Dermis microvascular lymphatic vessel endothelial cell (primary cell): ENCODE measurements around the gene BCAS4. TPM values are rescaled to one million over a fixed set of nuclear protein-coding genes. Genes with fewer than 3 reads are reported as not detected.

Experiments
- DNase-seq, 2 donors: peaks; one replicate each; pipeline versions ENCODE4 v3.0.0 to v3.0.0-alpha.2; 2010; ENCODE audit warnings: low read depth in 2 of 2
- total RNA-seq: library from RNA; depleted of rRNA; stranded (reverse); fragments of >200 nt; gene quantifications from 2 replicates; pipeline ENCODE4 v1.2.1, GENCODE V29; 2014

BCAS4 gene
- total RNA-seq, 1 donor from 2014 or later, result 1.5 TPM

GRCh38 chr20:50904067-50904570, 109.3 kb downstream of the BCAS4 start:
- no peak for DNase-seq

- no peak for DNase-seq
Observed at GRCh38 chr20:50909413-50909812, 114.6 kb downstream of the BCAS4 start.

GRCh38 chr20:50911030-50911429, 116.2 kb downstream of the BCAS4 start:
- DNase-seq, result no peak

- DNase-seq, result no peak
Observed at GRCh38 chr20:50911716-50912115, 116.9 kb downstream of the BCAS4 start.

- DNase-seq, result peak in 1 of 2 donors; percentile 69
Observed at GRCh38 chr20:50913690-50914375, 119.0 kb downstream of the BCAS4 start.

GRCh38 chr20:50915424-50915823, 120.6 kb downstream of the BCAS4 start:
- peak in 1 of 2 donors; percentile 55 for DNase-seq

GRCh38 chr20:50916257-50916656, 121.4 kb downstream of the BCAS4 start:
- peak in 1 of 2 donors; percentile 46 for DNase-seq

- DNase-seq, result no peak
Observed at GRCh38 chr20:50916934-50917333, 122.1 kb downstream of the BCAS4 start.

GRCh38 chr20:50918403-50918802, 123.5 kb downstream of the BCAS4 start:
- DNase-seq, result no peak

- peak in 1 of 2 donors; percentile 20 for DNase-seq
Observed at GRCh38 chr20:50919567-50919966, 124.7 kb downstream of the BCAS4 start.

- peak; percentile 24 to 35 for DNase-seq
Observed at GRCh38 chr20:50920997-50921396, 126.1 kb downstream of the BCAS4 start.

GRCh38 chr20:50921803-50922501, 127.1 kb downstream of the BCAS4 start:
- DNase-seq, result no peak

GRCh38 chr20:50924261-50924920, 129.5 kb downstream of the BCAS4 start:
- no peak for DNase-seq

- DNase-seq, result no peak
Observed at GRCh38 chr20:50926530-50926929, 131.7 kb downstream of the BCAS4 start.

Other genes with a start within 250 kb of the BCAS4 start
- 0.13 TPM in 1 of 2 replicates, not detected in the other for gene RIPOR3, start 103.5 kb upstream of the BCAS4 start, total RNA-seq
- 0.39 and 0.51 TPM in 2 replicates for gene PARD6B, start 63.5 kb upstream of the BCAS4 start, total RNA-seq
- gene ADNP, start 136.4 kb downstream of the BCAS4 start, total RNA-seq, result 28.6 and 33.0 TPM in 2 replicates
- gene DPM1, start 163.5 kb downstream of the BCAS4 start, total RNA-seq, result 36.8 and 45.6 TPM in 2 replicates
- 6.7 and 8.2 TPM in 2 replicates for gene MOCS3, start 163.8 kb downstream of the BCAS4 start, total RNA-seq
- gene KCNG1, start 228.0 kb downstream of the BCAS4 start, total RNA-seq, result 1.9 and 2.3 TPM in 2 replicates